ENCODE results near the gene SCD. TPM values are rescaled to one million over a fixed set of nuclear protein-coding genes. Genes with fewer than 3 reads are reported as not detected.

SCD gene
- total and polyA plus RNA-seq, 2 of the 13 experiments (the other 11 are each of a cell fraction or from before 2014, with no cell fraction given): 492 to 512 TPM

DNA sequence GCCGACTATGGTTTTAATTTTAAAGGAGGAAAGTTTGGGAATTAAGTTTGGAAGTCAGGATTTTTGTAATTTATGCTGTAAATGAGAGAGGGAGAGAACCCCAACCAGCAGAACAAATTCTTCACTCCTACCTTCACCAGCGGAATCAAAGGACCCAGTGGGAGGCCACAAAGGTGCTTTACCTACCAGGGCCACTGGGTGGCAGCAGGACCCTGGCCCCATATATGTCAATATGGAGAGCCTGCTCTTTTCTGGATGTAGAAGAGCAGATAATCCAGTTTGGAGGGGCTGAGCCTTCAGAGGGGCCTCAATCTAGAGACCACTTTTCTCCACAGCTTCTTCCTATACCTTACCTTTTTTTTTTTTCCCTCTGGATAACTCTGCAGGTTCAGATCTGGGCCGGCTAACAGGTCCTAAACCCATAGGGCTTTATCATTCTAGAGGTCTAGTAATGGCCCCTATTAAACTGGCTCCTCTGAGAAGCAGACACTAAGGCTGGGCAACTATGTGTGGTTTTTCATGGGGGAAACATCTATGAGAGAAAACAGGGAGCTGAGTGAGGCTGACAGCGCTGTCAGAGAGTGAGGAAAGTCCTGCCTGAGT lies 8.5 kb upstream of the SCD start (continued):
- no peak for TF ChIP-seq ZXDC (CRISPR knock-in tag; IDR thresholded peaks at IDR 0.05)
- TF ChIP-seq, protein P1, sequence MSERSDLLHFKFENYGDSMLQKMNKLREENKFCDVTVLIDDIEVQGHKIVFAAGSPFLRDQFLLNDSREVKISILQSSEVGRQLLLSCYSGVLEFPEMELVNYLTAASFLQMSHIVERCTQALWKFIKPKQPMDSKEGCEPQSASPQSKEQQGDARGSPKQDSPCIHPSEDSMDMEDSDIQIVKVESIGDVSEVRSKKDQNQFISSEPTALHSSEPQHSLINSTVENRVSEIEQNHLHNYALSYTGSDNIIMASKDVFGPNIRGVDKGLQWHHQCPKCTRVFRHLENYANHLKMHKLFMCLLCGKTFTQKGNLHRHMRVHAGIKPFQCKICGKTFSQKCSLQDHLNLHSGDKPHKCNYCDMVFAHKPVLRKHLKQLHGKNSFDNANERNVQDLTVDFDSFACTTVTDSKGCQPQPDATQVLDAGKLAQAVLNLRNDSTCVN (CRISPR knock-in tag; IDR thresholded peaks at IDR 0.05; ENCODE audit: borderline replicate concordance): peak; percentile 81
- TF ChIP-seq PAWR (CRISPR knock-in tag; IDR thresholded peaks at IDR 0.05; ENCODE audit: borderline replicate concordance): no peak
- TF ChIP-seq, protein P2, sequence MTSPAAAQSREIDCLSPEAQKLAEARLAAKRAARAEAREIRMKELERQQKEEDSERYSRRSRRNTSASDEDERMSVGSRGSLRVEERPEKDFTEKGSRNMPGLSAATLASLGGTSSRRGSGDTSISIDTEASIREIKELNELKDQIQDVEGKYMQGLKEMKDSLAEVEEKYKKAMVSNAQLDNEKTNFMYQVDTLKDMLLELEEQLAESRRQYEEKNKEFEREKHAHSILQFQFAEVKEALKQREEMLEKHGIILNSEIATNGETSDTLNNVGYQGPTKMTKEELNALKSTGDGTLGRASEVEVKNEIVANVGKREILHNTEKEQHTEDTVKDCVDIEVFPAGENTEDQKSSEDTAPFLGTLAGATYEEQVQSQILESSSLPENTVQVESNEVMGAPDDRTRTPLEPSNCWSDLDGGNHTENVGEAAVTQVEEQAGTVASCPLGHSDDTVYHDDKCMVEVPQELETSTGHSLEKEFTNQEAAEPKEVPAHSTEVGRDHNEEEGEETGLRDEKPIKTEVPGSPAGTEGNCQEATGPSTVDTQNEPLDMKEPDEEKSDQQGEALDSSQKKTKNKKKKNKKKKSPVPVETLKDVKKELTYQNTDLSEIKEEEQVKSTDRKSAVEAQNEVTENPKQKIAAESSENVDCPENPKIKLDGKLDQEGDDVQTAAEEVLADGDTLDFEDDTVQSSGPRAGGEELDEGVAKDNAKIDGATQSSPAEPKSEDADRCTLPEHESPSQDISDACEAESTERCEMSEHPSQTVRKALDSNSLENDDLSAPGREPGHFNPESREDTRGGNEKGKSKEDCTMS (CRISPR knock-in tag; conservative IDR thresholded peaks at IDR 0.05): no peak
- no peak for TF ChIP-seq ZNF468 (CRISPR knock-in tag; IDR thresholded peaks at IDR 0.05)
- 0 out of 2 replicates have a peak, but pooled peaks have one; percentile 13 for TF ChIP-seq ZMYM3 (CRISPR knock-in tag; IDR thresholded peaks at IDR 0.05)
- TF ChIP-seq, protein P3, sequence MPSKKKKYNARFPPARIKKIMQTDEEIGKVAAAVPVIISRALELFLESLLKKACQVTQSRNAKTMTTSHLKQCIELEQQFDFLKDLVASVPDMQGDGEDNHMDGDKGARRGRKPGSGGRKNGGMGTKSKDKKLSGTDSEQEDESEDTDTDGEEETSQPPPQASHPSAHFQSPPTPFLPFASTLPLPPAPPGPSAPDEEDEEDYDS (CRISPR knock-in tag; IDR thresholded peaks at IDR 0.05): no peak
- 0 out of 2 replicates have a peak, but pooled peaks have one; percentile 26 for TF ChIP-seq ZFX (CRISPR knock-in tag; IDR thresholded peaks at IDR 0.05; ENCODE audit: low read depth)
- TF ChIP-seq NFYB (CRISPR knock-in tag; IDR thresholded peaks at IDR 0.05): no peak
- peak; percentile 97 for TF ChIP-seq SMC3 (IDR thresholded peaks at IDR 0.05; ENCODE audit: low read length)
- TF ChIP-seq YEATS4 (CRISPR knock-in tag; IDR thresholded peaks at IDR 0.05; ENCODE audit: borderline replicate concordance): no peak
- no peak for TF ChIP-seq ZFP37 (CRISPR knock-in tag; IDR thresholded peaks at IDR 0.05; ENCODE audit: borderline replicate concordance)
- TF ChIP-seq TBX3 (IDR thresholded peaks at IDR 0.05; ENCODE audit: borderline replicate concordance): no peak
- TF ChIP-seq NFE2L2 (IDR thresholded peaks at IDR 0.05; ENCODE audit: low read length): no peak
- TF ChIP-seq NFYC (CRISPR knock-in tag; IDR thresholded peaks at IDR 0.05): no peak
- TF ChIP-seq MEIS1 (CRISPR knock-in tag; IDR thresholded peaks at IDR 0.05; ENCODE audit: borderline replicate concordance): no peak
- peak; percentile 49; the same call in 1 of the 2 replicates for TF ChIP-seq ZNF501 (CRISPR knock-in tag; IDR thresholded peaks at IDR 0.05)
- TF ChIP-seq HINFP (CRISPR knock-in tag; IDR thresholded peaks at IDR 0.05; ENCODE audit: low read depth): no peak
- TF ChIP-seq MTA3 (CRISPR knock-in tag; IDR thresholded peaks at IDR 0.05): no peak
- no peak for TF ChIP-seq ZFP91 (CRISPR knock-in tag; IDR thresholded peaks at IDR 0.05; ENCODE audit: borderline replicate concordance)
